NCI-H128 (cell line): Measurements from ENCODE around the gene PTPRH.

Experiments used
- DNase-seq: peaks from one replicate; lab custom pipeline; 2025; ENCODE audit not compliant: unreplicated experiment; lab: John Stamatoyannopoulos, UW

The PTPRH gene, protein sequence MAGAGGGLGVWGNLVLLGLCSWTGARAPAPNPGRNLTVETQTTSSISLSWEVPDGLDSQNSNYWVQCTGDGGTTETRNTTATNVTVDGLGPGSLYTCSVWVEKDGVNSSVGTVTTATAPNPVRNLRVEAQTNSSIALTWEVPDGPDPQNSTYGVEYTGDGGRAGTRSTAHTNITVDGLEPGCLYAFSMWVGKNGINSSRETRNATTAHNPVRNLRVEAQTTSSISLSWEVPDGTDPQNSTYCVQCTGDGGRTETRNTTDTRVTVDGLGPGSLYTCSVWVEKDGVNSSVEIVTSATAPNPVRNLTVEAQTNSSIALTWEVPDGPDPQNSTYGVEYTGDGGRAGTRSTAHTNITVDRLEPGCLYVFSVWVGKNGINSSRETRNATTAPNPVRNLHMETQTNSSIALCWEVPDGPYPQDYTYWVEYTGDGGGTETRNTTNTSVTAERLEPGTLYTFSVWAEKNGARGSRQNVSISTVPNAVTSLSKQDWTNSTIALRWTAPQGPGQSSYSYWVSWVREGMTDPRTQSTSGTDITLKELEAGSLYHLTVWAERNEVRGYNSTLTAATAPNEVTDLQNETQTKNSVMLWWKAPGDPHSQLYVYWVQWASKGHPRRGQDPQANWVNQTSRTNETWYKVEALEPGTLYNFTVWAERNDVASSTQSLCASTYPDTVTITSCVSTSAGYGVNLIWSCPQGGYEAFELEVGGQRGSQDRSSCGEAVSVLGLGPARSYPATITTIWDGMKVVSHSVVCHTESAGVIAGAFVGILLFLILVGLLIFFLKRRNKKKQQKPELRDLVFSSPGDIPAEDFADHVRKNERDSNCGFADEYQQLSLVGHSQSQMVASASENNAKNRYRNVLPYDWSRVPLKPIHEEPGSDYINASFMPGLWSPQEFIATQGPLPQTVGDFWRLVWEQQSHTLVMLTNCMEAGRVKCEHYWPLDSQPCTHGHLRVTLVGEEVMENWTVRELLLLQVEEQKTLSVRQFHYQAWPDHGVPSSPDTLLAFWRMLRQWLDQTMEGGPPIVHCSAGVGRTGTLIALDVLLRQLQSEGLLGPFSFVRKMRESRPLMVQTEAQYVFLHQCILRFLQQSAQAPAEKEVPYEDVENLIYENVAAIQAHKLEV

DNA sequence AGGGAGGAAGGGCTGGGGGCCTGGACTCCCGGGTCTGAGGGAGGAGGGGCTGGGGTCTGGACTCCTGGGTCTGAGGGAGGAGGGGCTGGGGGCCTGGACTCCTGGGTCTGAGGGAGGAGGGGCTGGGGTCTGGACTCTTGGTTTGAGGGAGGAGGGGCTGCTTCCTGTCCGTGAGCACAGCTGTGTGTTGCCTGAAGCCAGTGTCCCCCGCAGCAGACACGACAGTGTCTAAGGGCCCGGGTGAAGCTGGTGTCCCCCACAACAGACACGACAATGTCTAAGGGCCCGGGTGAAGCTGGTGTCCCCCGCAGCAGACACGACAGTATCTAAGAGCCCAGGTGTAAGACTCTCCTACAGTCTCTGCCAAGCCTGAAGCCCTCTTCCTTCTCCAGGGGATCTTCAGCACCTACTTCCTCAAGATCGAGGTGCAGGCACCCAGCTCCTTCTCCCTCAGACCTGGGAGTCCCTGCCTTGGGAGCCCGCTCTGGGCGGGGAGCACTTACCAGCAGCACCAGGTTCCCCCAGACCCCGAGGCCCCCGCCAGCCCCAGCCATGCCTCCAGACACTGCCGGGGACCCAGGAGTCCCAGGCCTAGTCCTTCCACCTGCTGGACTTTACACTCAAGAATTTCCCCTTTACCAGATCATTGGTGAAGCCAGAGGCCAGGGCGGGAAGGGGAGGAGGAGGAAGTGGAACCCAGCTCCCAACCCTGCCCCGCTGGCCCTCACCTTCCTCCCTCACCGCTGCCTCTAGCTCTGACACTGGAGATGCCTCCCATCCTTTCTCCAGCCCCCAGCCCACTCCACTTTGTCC, at the start of gene PTPRH:
Gene PTPRH (minus strand): TSS at position 622 of the 813 bp plus-strand sequence. CDS start 68 bp downstream, at position 554.
- DNase-seq = no peak

- DNase-seq = no peak
Observed at GRCh38 chr19:55258476-55258827, 49.2 kb upstream of the PTPRH start.

DNA sequence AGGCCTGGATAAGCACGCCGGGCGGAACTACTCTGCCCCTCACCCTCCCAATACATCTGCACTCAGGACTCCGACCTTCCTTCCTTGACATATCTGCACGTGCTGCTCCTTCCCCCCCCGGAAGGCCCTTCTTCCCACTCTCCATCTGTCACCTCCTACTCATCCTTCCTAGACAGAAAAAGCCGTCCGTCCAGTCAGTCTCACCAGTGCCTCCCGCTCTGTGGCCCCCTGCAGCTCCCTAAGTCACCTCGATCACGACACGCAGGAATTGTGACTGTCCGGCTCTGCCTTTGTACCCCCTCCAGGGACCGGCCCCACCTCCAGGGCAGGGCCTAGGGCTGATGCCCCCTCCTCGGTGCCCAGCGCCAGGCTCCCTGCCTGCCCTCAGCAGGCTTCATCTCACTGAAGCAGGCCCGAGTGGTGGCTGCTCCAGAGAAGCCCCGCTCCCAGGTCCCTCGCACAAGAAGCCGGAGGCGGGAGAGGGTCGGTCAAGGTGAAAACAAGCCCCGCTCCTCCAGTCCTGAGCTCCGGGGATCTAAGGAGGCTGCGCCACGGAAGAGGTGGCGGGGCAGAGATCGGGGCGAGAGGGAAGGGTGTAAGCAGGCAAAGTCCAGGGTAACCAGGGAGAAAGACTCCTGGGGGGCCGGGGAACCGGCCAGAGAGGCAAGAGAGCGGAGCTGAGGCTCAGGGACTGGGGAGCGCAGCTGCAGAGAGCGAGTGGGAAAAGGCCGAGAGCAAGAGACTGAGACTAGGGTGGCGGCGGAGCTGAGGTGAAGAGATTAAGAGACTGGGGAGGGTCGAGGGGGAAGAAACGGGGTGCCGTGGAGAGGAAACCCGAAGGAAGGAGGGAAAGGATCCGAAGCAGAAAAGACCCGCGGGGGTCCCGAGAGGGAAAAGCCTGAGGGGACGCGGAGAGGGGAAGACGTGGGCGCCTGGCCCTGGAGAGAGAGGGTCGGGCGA, 48.4 kb upstream of the PTPRH start:
- no peak for DNase-seq

DNA sequence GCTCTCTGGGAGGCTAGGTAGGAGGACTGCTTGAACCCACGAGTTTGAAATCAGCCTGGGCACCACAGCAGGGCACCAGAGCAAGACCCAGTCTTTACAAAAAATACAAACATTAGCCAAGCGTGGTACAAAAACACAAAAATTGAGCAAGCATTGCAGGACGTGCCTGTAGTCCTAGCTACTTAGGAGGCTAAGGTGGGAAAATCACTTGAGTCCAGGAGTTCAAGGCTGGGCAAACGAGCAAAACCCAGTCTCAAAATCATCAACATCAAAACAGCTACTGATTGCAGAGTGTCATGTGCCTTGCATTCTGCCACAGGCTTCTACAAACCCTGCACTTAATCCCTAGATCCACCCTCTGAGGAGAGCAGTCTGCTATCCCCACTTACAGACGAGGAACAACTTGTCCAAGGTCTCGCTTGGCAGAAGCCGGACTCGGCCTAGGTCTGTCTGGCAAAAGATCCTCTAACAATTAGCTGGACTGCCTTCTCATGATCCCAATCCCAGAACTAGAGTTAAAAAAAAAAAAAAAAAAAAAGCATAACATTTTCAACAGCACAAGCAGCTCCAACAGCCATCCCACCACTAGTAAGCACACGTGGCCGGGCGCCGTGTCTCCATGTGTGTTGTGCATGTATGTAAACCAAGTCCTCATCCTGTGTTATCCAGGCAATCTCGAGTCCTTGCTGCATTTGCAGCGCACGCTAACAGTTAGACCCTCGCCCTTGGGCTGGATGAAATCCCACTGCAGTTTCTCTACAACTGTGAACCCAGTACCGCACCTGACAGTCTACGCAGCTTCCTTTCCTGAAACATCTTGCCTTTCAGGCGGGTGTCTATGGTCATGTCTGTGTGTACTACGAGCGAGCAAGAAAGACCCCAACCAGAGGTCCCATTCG, 47.5 kb upstream of the PTPRH start:
- no peak for DNase-seq

GRCh38 chr19:55255618-55256423, 46.5 kb upstream of the PTPRH start:
- DNase-seq = no peak

DNA sequence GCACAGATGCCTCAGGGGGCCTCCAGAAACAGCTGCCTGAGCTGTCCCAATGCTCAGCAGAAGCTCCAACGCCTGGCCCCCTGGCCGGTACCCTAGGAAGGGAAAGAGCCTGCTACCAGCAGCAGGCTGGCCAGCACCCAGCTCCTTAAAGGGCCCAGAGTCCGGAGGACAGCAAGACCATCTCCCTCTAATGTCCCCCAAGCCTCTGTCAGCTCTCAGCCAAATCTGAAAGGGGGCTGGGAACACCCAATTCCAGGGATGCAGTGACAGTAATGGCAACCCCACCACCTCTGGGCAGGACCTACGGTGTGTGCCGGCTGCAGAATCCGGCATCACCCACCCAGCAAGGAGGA, 45.3 kb upstream of the PTPRH start:
- DNase-seq = no peak

GRCh38 chr19:55253842-55254624, 44.7 kb upstream of the PTPRH start:
- DNase-seq = no peak

DNA sequence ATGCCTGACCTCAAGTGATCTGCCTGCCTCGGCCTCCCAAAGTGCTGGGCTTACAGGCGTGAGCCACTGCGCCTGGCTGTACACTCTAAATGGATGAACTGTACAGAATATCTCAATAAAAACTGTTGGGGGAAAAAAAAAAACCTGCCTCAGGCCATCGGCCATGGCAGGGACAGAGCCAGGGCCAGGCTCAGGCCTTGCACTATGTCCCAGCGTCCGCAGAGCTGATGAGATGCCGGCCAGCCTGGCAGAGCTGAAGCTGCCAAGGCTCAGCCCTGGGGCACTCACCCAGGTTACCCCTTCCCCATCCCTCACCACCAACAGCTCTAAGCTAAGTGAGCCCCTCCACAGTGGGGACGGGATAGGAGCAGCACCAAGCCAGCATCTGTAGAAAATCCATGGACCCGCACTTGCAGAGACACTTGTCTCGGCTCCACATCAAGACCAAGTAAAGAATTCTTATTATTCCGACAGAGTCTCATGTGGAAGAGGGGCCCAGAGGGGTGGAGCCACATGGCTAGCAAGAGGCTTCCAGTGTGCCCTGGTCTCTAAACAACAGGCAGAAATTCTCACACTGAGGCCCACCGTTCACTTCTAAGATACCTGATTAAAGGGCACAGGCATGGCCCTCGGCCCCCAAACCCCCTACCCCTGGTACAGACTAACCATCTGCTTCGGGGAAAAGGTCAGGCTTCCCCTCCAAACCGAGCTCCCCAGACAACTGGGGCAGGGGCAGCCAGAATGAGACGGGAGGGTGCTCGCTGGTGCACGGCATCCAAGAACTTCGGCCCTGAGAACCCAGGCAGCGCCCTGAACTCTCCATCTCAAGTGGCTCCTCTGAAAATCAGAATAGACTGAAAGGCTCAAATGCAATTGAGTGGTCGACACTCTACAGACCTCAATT, 43.7 kb upstream of the PTPRH start:
- no peak for DNase-seq

GRCh38 chr19:55251341-55252081, 42.2 kb upstream of the PTPRH start:
- DNase-seq = no peak

GRCh38 chr19:55250262-55251036, 41.1 kb upstream of the PTPRH start:
- no peak for DNase-seq

DNA sequence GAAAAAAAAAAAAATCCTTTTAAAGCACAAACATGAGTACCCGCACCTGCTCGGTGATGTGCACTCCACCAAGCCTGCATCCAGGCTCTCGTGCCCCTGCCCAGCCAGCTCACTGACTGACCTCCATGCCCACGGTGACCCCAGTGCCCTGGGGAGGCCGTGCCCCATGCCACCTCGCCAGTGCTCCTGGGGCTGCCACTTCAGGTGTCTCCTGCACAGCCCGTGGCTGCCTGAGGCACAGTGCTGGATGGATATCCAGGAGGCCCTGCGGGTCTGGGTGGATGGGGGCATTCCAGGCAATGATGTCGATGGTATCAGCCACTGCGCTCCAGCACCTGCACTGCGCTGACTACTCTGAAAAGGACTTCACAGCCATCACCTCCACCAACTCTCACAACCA, 40.5 kb upstream of the PTPRH start:
- no peak for DNase-seq

DNA sequence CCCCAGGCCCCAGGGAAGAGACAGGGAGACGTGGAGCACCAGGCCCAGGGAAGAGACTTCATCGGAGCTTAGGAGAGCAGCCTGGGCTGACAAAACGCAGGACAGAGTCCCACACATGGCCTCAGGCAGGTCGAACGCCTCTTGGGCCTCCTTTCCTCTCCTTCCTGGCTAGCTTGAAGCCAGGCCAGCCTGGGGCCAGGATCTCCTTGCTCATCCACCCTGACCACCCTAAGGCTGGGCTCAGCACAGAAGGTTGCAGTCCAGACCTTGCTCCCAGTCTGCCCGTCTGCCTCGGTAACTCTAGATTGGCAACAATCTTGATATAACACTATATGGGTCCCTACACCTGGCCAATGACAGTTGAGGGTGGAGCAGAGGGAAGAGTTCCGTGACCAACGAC, 39.4 kb upstream of the PTPRH start:
- DNase-seq = no peak

DNA sequence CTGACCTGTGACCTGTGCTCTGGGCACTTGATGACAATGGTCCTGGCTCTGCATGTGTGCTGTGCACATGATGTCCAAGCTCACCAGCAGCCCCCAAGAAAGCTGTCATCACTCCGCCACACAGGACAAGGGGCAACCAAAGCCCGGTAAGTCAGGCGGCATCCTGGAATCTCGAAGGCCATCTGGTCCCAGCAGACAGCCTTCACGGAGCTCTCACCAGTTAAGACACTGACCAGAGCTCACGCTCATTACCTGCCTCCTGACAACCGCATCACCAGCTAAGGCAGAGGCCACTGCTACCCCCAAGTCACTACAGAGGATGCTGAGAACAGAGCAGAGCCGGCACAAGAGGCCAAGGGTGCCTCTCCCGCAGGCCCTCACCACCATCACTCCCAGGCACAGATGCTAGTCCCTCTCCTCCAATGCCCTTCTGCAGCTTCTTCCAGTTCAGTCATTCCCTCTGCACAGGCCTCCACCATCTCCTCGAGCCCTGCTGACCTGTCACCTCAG, 38.9 kb upstream of the PTPRH start:
- no peak for DNase-seq

DNA sequence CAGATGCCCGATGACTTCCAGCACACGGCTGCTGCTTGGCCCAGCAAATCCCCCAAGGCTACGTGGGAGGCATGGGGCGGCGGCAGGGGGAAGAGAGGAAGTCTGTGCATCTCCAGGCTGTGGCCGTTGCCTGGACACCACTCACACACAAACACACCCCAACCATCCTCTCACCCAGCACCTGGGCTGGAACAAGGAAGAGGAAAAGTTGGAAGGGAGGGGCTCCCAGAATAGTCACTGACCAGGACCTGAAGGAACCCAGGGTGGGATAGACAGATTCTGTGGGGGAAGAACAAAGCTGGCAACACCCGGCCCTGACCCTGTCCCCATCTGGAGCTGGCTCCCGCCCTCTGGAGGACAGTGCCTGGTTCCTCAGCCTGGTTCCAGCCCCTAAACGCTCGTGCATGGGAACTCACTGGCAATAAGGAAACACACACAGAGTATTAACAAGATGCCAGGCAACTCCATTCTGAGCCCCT, 38.4 kb upstream of the PTPRH start:
- DNase-seq = no peak
